Nephron (organoid): ENCODE data around the gene SEMA3C.

Experiments used
- H3K27ac Mint-ChIP-seq, 3 experiments: 2 replicates each; pipeline ENCODE4 v1.8.0; 2020; ENCODE audit warnings: mixed read lengths in 3 of 3, mild to moderate bottlenecking in 2 of 3, moderate library complexity in 1 of 3
- H3K27me3 Mint-ChIP-seq: 2 replicates; pipeline ENCODE4 v1.8.0; 2021; ENCODE audit warnings: low read depth, mild to moderate bottlenecking, moderate library complexity, mixed read lengths
- H3K36me3 Mint-ChIP-seq: 2 replicates; pipeline ENCODE4 v1.8.0; 2020; ENCODE audit warnings: low read depth, mixed read lengths
- H3K4me1 Mint-ChIP-seq: 2 replicates; pipeline ENCODE4 v1.8.0; 2020; ENCODE audit warnings: mixed read lengths
- H3K4me3 Mint-ChIP-seq, 3 experiments: 2 replicates each; pipeline ENCODE4 v1.8.0; 2020; ENCODE audit warnings: mild to moderate bottlenecking in 3 of 3, mixed read lengths in 3 of 3, moderate library complexity in 2 of 3
- H3K9me3 Mint-ChIP-seq: 2 replicates; pipeline ENCODE4 v1.8.0; 2020; ENCODE audit warnings: mixed read lengths
- CTCF ChIP-seq, 3 experiments: fragments of 200-600 bp; sonication (generic); IDR thresholded peaks; one replicate each; pipeline ENCODE4 v1.5.0; 2021; ENCODE audit warnings: antibody characterized with exemption in 3 of 3; ENCODE audit not compliant: unreplicated experiment in 3 of 3

SEMA3C gene

GRCh38 chr7:80868566-80868965 is 50.3 kb downstream of the SEMA3C start:
- H3K27ac Mint-ChIP-seq: no peak overlapping the region
- H3K4me1 Mint-ChIP-seq: no peaks in the 10 kb centered on the region
- H3K36me3 Mint-ChIP-seq: peaks cover 3% of the 10 kb centered on the region
- no peak for TF ChIP-seq CTCF (IDR thresholded peaks at IDR 0.05; ENCODE audit: unreplicated experiment in 3 of 3)
- no peak overlapping the region for H3K4me3 Mint-ChIP-seq
- H3K9me3 Mint-ChIP-seq: no peaks in the 10 kb centered on the region
- no peaks in the 10 kb centered on the region for H3K27me3 Mint-ChIP-seq

GRCh38 chr7:80860554-80860953 is 58.3 kb downstream of the SEMA3C start:
- H3K36me3 Mint-ChIP-seq: peaks cover 23% of the 10 kb centered on the region
- H3K9me3 Mint-ChIP-seq: peaks cover 12% of the 10 kb centered on the region
- peaks cover 29% of the 10 kb centered on the region for H3K4me1 Mint-ChIP-seq
- TF ChIP-seq CTCF (IDR thresholded peaks at IDR 0.05; ENCODE audit: unreplicated experiment in 3 of 3): no peak
- peaks cover 4% of the 10 kb centered on the region for H3K27me3 Mint-ChIP-seq
- H3K4me3 Mint-ChIP-seq: no peak overlapping the region
- H3K27ac Mint-ChIP-seq: peak overlapping the region in 2 of 3 experiments; percentile 34 to 48

GRCh38 chr7:80859272-80859970 is 59.4 kb downstream of the SEMA3C start:
- Mint-ChIP-seq H3K4me1 (peaks cover 29% of the 10 kb centered on the region), H3K27me3 (peaks cover 4% of the 10 kb centered on the region), H3K36me3 (peaks cover 23% of the 10 kb centered on the region), H3K4me3 (no peak overlapping the region), H3K9me3 (peaks cover 12% of the 10 kb centered on the region), H3K27ac (peak overlapping the region; percentile 11 to 45 (median 25))
- no peak for TF ChIP-seq CTCF (IDR thresholded peaks at IDR 0.05; ENCODE audit: unreplicated experiment in 3 of 3)

DNA sequence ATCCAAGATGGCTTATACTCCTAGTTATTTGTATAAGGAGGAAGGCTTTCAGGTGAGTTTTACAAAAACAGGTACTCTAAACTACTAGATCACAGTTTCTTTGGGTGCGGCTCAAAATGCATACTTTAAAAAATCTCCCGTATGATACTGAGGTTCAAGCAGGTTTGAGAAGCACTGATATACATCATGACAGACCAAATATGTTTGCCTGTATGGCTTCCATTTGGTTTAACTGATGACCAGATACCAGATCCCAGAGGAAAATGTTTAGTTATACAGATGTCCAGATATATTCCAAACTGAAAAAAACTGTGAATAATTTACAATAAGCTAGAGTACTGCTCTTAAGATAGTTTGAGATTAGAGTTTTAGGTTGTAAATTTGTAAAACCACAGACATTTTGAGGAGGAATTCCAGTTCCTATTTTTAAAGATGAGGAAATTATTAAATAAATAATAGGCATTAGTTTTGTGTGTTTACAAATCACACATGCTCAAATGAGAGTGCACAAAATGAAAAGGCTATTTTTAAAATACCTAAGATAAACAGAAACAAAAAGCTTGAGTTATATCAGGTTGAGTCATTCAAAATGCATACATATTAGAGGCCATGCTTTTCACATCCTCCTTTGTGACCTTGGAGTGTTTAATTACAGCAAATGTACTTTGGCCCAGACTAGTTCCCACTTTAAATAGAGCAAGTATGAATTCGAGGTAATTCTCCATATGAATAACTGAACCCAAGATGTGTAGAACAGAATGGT is 60.5 kb downstream of the SEMA3C start:
- peaks cover 12% of the 10 kb centered on the region for H3K9me3 Mint-ChIP-seq
- H3K36me3 Mint-ChIP-seq: peaks cover 20% of the 10 kb centered on the region
- peaks cover 4% of the 10 kb centered on the region for H3K27me3 Mint-ChIP-seq
- TF ChIP-seq CTCF (IDR thresholded peaks at IDR 0.05; ENCODE audit: unreplicated experiment in 3 of 3): no peak
- H3K4me3 Mint-ChIP-seq: no peak overlapping the region
- peaks cover 29% of the 10 kb centered on the region for H3K4me1 Mint-ChIP-seq
- H3K27ac Mint-ChIP-seq: peak overlapping the region in 1 of 3 experiments; percentile 59

DNA sequence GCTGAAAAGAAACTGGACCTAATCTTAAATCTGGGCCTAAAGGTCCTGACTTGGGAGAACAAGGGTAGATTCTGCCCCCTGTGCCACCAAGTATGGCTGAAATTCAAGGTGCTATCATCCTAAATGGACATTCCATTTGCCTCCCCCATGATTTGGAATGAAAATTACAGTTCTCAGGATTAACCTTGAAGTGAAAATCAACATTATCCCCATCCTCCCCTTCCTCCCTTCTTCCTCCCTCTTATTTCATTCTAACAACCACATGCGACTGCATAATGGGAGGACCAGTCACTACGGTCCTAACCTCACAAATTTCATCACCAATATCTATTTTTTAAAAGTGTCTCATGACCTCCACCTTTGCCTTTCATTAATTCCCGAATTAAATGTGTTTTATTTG is 62.1 kb downstream of the SEMA3C start:
- H3K27ac Mint-ChIP-seq: peak overlapping the region in 2 of 3 experiments; percentile 42 to 83
- TF ChIP-seq CTCF (IDR thresholded peaks at IDR 0.05; ENCODE audit: unreplicated experiment in 3 of 3): no peak
- peaks cover 13% of the 10 kb centered on the region for H3K36me3 Mint-ChIP-seq
- no peaks in the 10 kb centered on the region for H3K27me3 Mint-ChIP-seq
- H3K4me1 Mint-ChIP-seq: peaks cover 29% of the 10 kb centered on the region
- H3K4me3 Mint-ChIP-seq: no peak overlapping the region
- H3K9me3 Mint-ChIP-seq: peaks cover 1% of the 10 kb centered on the region
